ENCODE measurements around the gene AP2A2.

AP2A2 gene

GRCh38 chr11:1003159-1003558 lies 77.5 kb downstream of the AP2A2 start:
- H3K4me2 ChIP-seq (ENCODE audit: low read depth, low read length, poor library complexity, severe bottlenecking), result no peak overlapping the region
- H4K20me1 ChIP-seq (ENCODE audit: insufficient read depth, low read length, poor library complexity, severe bottlenecking), result peaks cover 4% of the 10 kb centered on the region
- H2AFZ ChIP-seq (ENCODE audit: low read length), result no peak overlapping the region
- no peaks in the 10 kb centered on the region for H3K4me1 ChIP-seq (ENCODE audit: insufficient read depth, low read length, poor library complexity, severe bottlenecking)
- TF ChIP-seq EZH2phosphoT487 (IDR thresholded peaks at IDR 0.05; ENCODE audit: borderline replicate concordance) (no peak), CTCF (conservative IDR thresholded peaks at IDR 0.05; ENCODE audit: low read length) (no peak)
- no peaks in the 10 kb centered on the region for H3K27me3 ChIP-seq (ENCODE audit: insufficient read depth, low read length, poor library complexity, severe bottlenecking)
- H3F3A ChIP-seq (ENCODE audit: low read depth), result no peaks in the 10 kb centered on the region
- no peaks in the 10 kb centered on the region for H3K9me2 ChIP-seq (replicated peaks; ENCODE audit: low read depth, low read length)
- H3K9me3 ChIP-seq (ENCODE audit: insufficient read depth, low read depth, low read length), result no peaks in the 10 kb centered on the region
- peaks cover 72% of the 10 kb centered on the region; the same call in 1 of the 2 replicates for H3K36me3 ChIP-seq (ENCODE audit: insufficient read depth, low read length)
- no peak overlapping the region for H3K4me3 ChIP-seq (ENCODE audit: low read length, poor library complexity, severe bottlenecking)
- no peak overlapping the region for H3K9ac ChIP-seq (ENCODE audit: low read depth, low read length, poor library complexity, severe bottlenecking)
- H3K79me2 ChIP-seq (ENCODE audit: insufficient read depth, low read length), result no peaks in the 10 kb centered on the region

- TF ChIP-seq EZH2phosphoT487 (IDR thresholded peaks at IDR 0.05; ENCODE audit: borderline replicate concordance) (no peak), CTCF (conservative IDR thresholded peaks at IDR 0.05; ENCODE audit: low read length) (no peak)
- Histone ChIP-seq H3K9ac (ENCODE audit: low read depth, low read length, poor library complexity, severe bottlenecking) (no peak overlapping the region), H3K4me1 (ENCODE audit: insufficient read depth, low read length, poor library complexity, severe bottlenecking) (no peaks in the 10 kb centered on the region), H2AFZ (ENCODE audit: low read length) (no peak overlapping the region), H3F3A (ENCODE audit: low read depth) (no peaks in the 10 kb centered on the region), H3K4me2 (ENCODE audit: low read depth, low read length, poor library complexity, severe bottlenecking) (no peak overlapping the region), H3K9me2 (replicated peaks; ENCODE audit: low read depth, low read length) (no peaks in the 10 kb centered on the region), H4K20me1 (ENCODE audit: insufficient read depth, low read length, poor library complexity, severe bottlenecking) (peaks cover 4% of the 10 kb centered on the region), H3K79me2 (ENCODE audit: insufficient read depth, low read length) (no peaks in the 10 kb centered on the region), H3K4me3 (ENCODE audit: low read length, poor library complexity, severe bottlenecking) (no peak overlapping the region), H3K27me3 (ENCODE audit: insufficient read depth, low read length, poor library complexity, severe bottlenecking) (no peaks in the 10 kb centered on the region), H3K9me3 (ENCODE audit: insufficient read depth, low read depth, low read length) (no peaks in the 10 kb centered on the region), H3K36me3 (ENCODE audit: insufficient read depth, low read length) (peaks cover 91% of the 10 kb centered on the region; the same call in 1 of the 2 replicates)
These were observed 80.3 kb downstream of the AP2A2 start for GRCh38 chr11:1005928-1006327.

- H3K36me3 ChIP-seq (ENCODE audit: insufficient read depth, low read length), result peaks cover 91% of the 10 kb centered on the region; the same call in 1 of the 2 replicates
- H3F3A ChIP-seq (ENCODE audit: low read depth), result no peaks in the 10 kb centered on the region
- no peak for TF ChIP-seq EZH2phosphoT487 (IDR thresholded peaks at IDR 0.05; ENCODE audit: borderline replicate concordance)
- TF ChIP-seq CTCF (conservative IDR thresholded peaks at IDR 0.05; ENCODE audit: low read length), result no peak
- no peak overlapping the region for H3K4me3 ChIP-seq (ENCODE audit: low read length, poor library complexity, severe bottlenecking)
- H3K27me3 ChIP-seq (ENCODE audit: insufficient read depth, low read length, poor library complexity, severe bottlenecking), result no peaks in the 10 kb centered on the region
- H2AFZ ChIP-seq (ENCODE audit: low read length), result no peak overlapping the region
- H3K9me3 ChIP-seq (ENCODE audit: insufficient read depth, low read depth, low read length), result no peaks in the 10 kb centered on the region
- H3K4me1 ChIP-seq (ENCODE audit: insufficient read depth, low read length, poor library complexity, severe bottlenecking), result no peaks in the 10 kb centered on the region
- H4K20me1 ChIP-seq (ENCODE audit: insufficient read depth, low read length, poor library complexity, severe bottlenecking), result peaks cover 4% of the 10 kb centered on the region
- no peaks in the 10 kb centered on the region for H3K79me2 ChIP-seq (ENCODE audit: insufficient read depth, low read length)
- no peak overlapping the region for H3K4me2 ChIP-seq (ENCODE audit: low read depth, low read length, poor library complexity, severe bottlenecking)
- no peaks in the 10 kb centered on the region for H3K9me2 ChIP-seq (replicated peaks; ENCODE audit: low read depth, low read length)
- no peak overlapping the region for H3K9ac ChIP-seq (ENCODE audit: low read depth, low read length, poor library complexity, severe bottlenecking)
These were observed 81.1 kb downstream of the AP2A2 start for GRCh38 chr11:1006762-1007161.

Data from Loucy (cell line).